ENCODE results near the gene CLIC3. TPM values are rescaled to one million over a fixed set of nuclear protein-coding genes. Genes with fewer than 3 reads are reported as not detected.

The CLIC3 gene
- total and polyA plus RNA-seq, 2 experiments from 2014 or later, result 37.7 to 98.9 TPM

- no peak overlapping the region for H3K4me3 ChIP-seq
- H3F3A ChIP-seq (ENCODE audit: insufficient read depth), result no peaks in the 10 kb centered on the region
- no peaks in the 10 kb centered on the region for H4K20me1 ChIP-seq (ENCODE audit: insufficient read depth)
- H3K27me3 ChIP-seq (replicated peaks; ENCODE audit: insufficient read depth), result no peaks in the 10 kb centered on the region
- in situ Hi-C loops (cut with MboI), result no loop called here
- no peak overlapping the region for H3K9ac ChIP-seq
- no peaks in the 10 kb centered on the region for H3K79me2 ChIP-seq (ENCODE audit: insufficient read depth)
- H3K4me2 ChIP-seq (ENCODE audit: unreplicated experiment), result no peak overlapping the region
- H3K4me1 ChIP-seq (ENCODE audit: insufficient read depth), result no peaks in the 10 kb centered on the region
- no peak overlapping the region for H3K27ac ChIP-seq
- no peaks in the 10 kb centered on the region for H3K9me3 ChIP-seq (ENCODE audit: low read depth)
- TF ChIP-seq EZH2 (IDR thresholded peaks at IDR 0.05; ENCODE audit: insufficient read depth, poor library complexity, severe bottlenecking), result no peak
- TF ChIP-seq EZH2phosphoT487 (IDR thresholded peaks at IDR 0.05; ENCODE audit: insufficient read depth, low read depth), result no peak
- WGBS, 2 experiments (ENCODE audit: low coverage in 1 of 2, low lambda C conversion rate in 2 of 2, missing lambda C conversion rate in 2 of 2), result 88 to 95% methylated on average over 32 to 34 of the region's 36 CpGs
- H3K9me2 ChIP-seq (ENCODE audit: insufficient read depth), result no peaks in the 10 kb centered on the region
- H3K36me3 ChIP-seq (ENCODE audit: low read depth), result no peaks in the 10 kb centered on the region
- H2AFZ ChIP-seq, result no peak overlapping the region
- DNase-seq, result no peak
These were observed 22.6 kb upstream of the CLIC3 start for GRCh38 chr9:137018761-137019559.

GRCh38 chr9:137017791-137018497, 21.6 kb upstream of the CLIC3 start:
- Histone ChIP-seq H3K36me3 (ENCODE audit: low read depth) (no peaks in the 10 kb centered on the region), H3K79me2 (ENCODE audit: insufficient read depth) (no peaks in the 10 kb centered on the region), H3K9ac (no peak overlapping the region), H3K4me1 (ENCODE audit: insufficient read depth) (no peaks in the 10 kb centered on the region), H3K27ac (no peak overlapping the region), H2AFZ (no peak overlapping the region), H3K4me3 (no peak overlapping the region), H3K9me3 (ENCODE audit: low read depth) (no peaks in the 10 kb centered on the region), H3F3A (ENCODE audit: insufficient read depth) (no peaks in the 10 kb centered on the region), H4K20me1 (ENCODE audit: insufficient read depth) (no peaks in the 10 kb centered on the region), H3K4me2 (ENCODE audit: unreplicated experiment) (no peak overlapping the region), H3K9me2 (ENCODE audit: insufficient read depth) (no peaks in the 10 kb centered on the region), H3K27me3 (replicated peaks; ENCODE audit: insufficient read depth) (no peaks in the 10 kb centered on the region)
- WGBS, 2 experiments (ENCODE audit: low coverage in 1 of 2, low lambda C conversion rate in 2 of 2, missing lambda C conversion rate in 2 of 2), result 89 to 95% methylated on average over 29 to 45 of the region's 45 CpGs
- in situ Hi-C loops (cut with MboI), result no loop called here
- TF ChIP-seq EZH2phosphoT487 (IDR thresholded peaks at IDR 0.05; ENCODE audit: insufficient read depth, low read depth) (no peak), EZH2 (IDR thresholded peaks at IDR 0.05; ENCODE audit: insufficient read depth, poor library complexity, severe bottlenecking) (no peak)
- DNase-seq, result no peak

GRCh38 chr9:137017071-137017470, 20.7 kb upstream of the CLIC3 start:
- no peaks in the 10 kb centered on the region for H3K9me3 ChIP-seq (ENCODE audit: low read depth)
- no peaks in the 10 kb centered on the region for H3K4me1 ChIP-seq (ENCODE audit: insufficient read depth)
- H3K4me3 ChIP-seq, result no peak overlapping the region
- H3K9ac ChIP-seq, result no peak overlapping the region
- no peaks in the 10 kb centered on the region for H3K27me3 ChIP-seq (replicated peaks; ENCODE audit: insufficient read depth)
- no peaks in the 10 kb centered on the region for H3F3A ChIP-seq (ENCODE audit: insufficient read depth)
- no peak overlapping the region for H3K27ac ChIP-seq
- H3K36me3 ChIP-seq (ENCODE audit: low read depth), result no peaks in the 10 kb centered on the region
- no peaks in the 10 kb centered on the region for H3K9me2 ChIP-seq (ENCODE audit: insufficient read depth)
- no peaks in the 10 kb centered on the region for H4K20me1 ChIP-seq (ENCODE audit: insufficient read depth)
- no peak overlapping the region for H3K4me2 ChIP-seq (ENCODE audit: unreplicated experiment)
- no peaks in the 10 kb centered on the region for H3K79me2 ChIP-seq (ENCODE audit: insufficient read depth)
- no peak for DNase-seq
- H2AFZ ChIP-seq, result no peak overlapping the region
- in situ Hi-C loops (cut with MboI), result no loop called here
- WGBS, 2 experiments (ENCODE audit: low coverage in 1 of 2, low lambda C conversion rate in 2 of 2, missing lambda C conversion rate in 2 of 2), result 96% methylated on average over 23 to 28 of the region's 28 CpGs
- TF ChIP-seq EZH2 (IDR thresholded peaks at IDR 0.05; ENCODE audit: insufficient read depth, poor library complexity, severe bottlenecking) (no peak), EZH2phosphoT487 (IDR thresholded peaks at IDR 0.05; ENCODE audit: insufficient read depth, low read depth) (no peak)

GRCh38 chr9:137016436-137016835, 20.1 kb upstream of the CLIC3 start:
- WGBS, 2 experiments (ENCODE audit: low coverage in 1 of 2, low lambda C conversion rate in 2 of 2, missing lambda C conversion rate in 2 of 2), result 96 to 100% methylated on average over 5 to 6 of the region's 16 CpGs
- H3K27me3 ChIP-seq (replicated peaks; ENCODE audit: insufficient read depth), result no peaks in the 10 kb centered on the region
- H4K20me1 ChIP-seq (ENCODE audit: insufficient read depth), result no peaks in the 10 kb centered on the region
- H3K36me3 ChIP-seq (ENCODE audit: low read depth), result no peaks in the 10 kb centered on the region
- no peaks in the 10 kb centered on the region for H3K79me2 ChIP-seq (ENCODE audit: insufficient read depth)
- TF ChIP-seq EZH2phosphoT487 (IDR thresholded peaks at IDR 0.05; ENCODE audit: insufficient read depth, low read depth) (no peak), EZH2 (IDR thresholded peaks at IDR 0.05; ENCODE audit: insufficient read depth, poor library complexity, severe bottlenecking) (no peak)
- H3K4me1 ChIP-seq (ENCODE audit: insufficient read depth), result no peaks in the 10 kb centered on the region
- no peak overlapping the region for H3K4me3 ChIP-seq
- no peak for DNase-seq
- no peak overlapping the region for H3K4me2 ChIP-seq (ENCODE audit: unreplicated experiment)
- no peaks in the 10 kb centered on the region for H3K9me2 ChIP-seq (ENCODE audit: insufficient read depth)
- no peaks in the 10 kb centered on the region for H3F3A ChIP-seq (ENCODE audit: insufficient read depth)
- no peaks in the 10 kb centered on the region for H3K9me3 ChIP-seq (ENCODE audit: low read depth)
- H2AFZ ChIP-seq, result no peak overlapping the region
- in situ Hi-C loops (cut with MboI), result no loop called here
- no peak overlapping the region for H3K9ac ChIP-seq
- H3K27ac ChIP-seq, result no peak overlapping the region
